CD4-positive, alpha-beta memory T cell (primary cell): ENCODE results near the gene TOR1B. TPM values are rescaled to one million over a fixed set of nuclear protein-coding genes. Genes with fewer than 3 reads are reported as not detected.

ENCODE experiments used
- CTCF ChIA-PET: fragments of 350-600 bp; sonication (Branson Sonifier 250); formaldehyde crosslinking; loops from one replicate; lab custom pipeline; 2021; ENCODE audit warnings: inconsistent platforms; ENCODE audit not compliant: partially characterized antibody; lab: Charles Lee
- POLR2A ChIA-PET: fragments of 350-600 bp; sonication (Branson Sonifier 250); formaldehyde crosslinking; loops from one replicate; lab custom pipeline; 2021; ENCODE audit not compliant: partially characterized antibody; lab: Charles Lee
- DNase-seq, 5 donors: peaks; one replicate each; pipeline versions ENCODE4 v3.0.0 to v3.0.0-alpha.2; 2020 to 2022; ENCODE audit warnings: mixed read lengths in 1 of 5
- H3K27ac ChIP-seq: one replicate; pipeline ENCODE4 v1.7.0; 2013; ENCODE audit warnings: low read depth, low read length
- H3K27me3 ChIP-seq: 2 replicates; pipeline ENCODE4 v1.7.0; 2013; ENCODE audit warnings: mild to moderate bottlenecking, low read length, moderate library complexity; ENCODE audit not compliant: insufficient read depth
- H3K36me3 ChIP-seq: 2 replicates; pipeline ENCODE4 v1.7.0; 2013; ENCODE audit warnings: mild to moderate bottlenecking, low read length, moderate library complexity; ENCODE audit not compliant: insufficient read depth
- H3K4me1 ChIP-seq: 2 replicates; pipeline ENCODE4 v1.7.0; 2013; ENCODE audit warnings: mild to moderate bottlenecking, low read length, moderate library complexity; ENCODE audit not compliant: insufficient read depth
- H3K4me3 ChIP-seq, 2 donors: one replicate each; pipeline ENCODE4 v1.7.0; 2013; ENCODE audit warnings: low read length in 2 of 2, mild to moderate bottlenecking in 1 of 2
- H3K9me3 ChIP-seq, 2 donors: one replicate each; pipeline ENCODE4 v1.7.0; 2013; ENCODE audit warnings: low read length in 2 of 2, control low read depth in 1 of 2; ENCODE audit not compliant: control insufficient read depth in 1 of 2
- H3K27ac Mint-ChIP-seq, 7 donors: one replicate each; pipeline ENCODE4 v1.8.0; 2020 to 2021; ENCODE audit warnings: mixed read lengths in 7 of 7, mild to moderate bottlenecking in 6 of 7, inconsistent platforms in 3 of 7, moderate library complexity in 3 of 7
- H3K27me3 Mint-ChIP-seq, 2 donors: one replicate each; pipeline ENCODE4 v1.8.0; 2020 to 2021; ENCODE audit warnings: mixed read lengths in 2 of 2
- H3K36me3 Mint-ChIP-seq, 2 donors: one replicate each; pipeline ENCODE4 v1.8.0; 2020 to 2021; ENCODE audit warnings: mixed read lengths in 2 of 2, inconsistent platforms in 1 of 2, mild to moderate bottlenecking in 1 of 2
- H3K4me1 Mint-ChIP-seq, 4 donors: one replicate each; pipeline ENCODE4 v1.8.0; 2020 to 2021; ENCODE audit warnings: mixed read lengths in 4 of 4, mild to moderate bottlenecking in 1 of 4
- H3K4me3 Mint-ChIP-seq, 8 donors: one replicate each; pipeline ENCODE4 v1.8.0; 2020 to 2021; ENCODE audit warnings: mixed read lengths in 8 of 8, mild to moderate bottlenecking in 7 of 8, moderate library complexity in 6 of 8, inconsistent platforms in 3 of 8
- H3K9me3 Mint-ChIP-seq, 8 donors: one replicate each; pipeline ENCODE4 v1.8.0; 2020 to 2021; ENCODE audit warnings: mixed read lengths in 8 of 8, mild to moderate bottlenecking in 5 of 8, inconsistent platforms in 3 of 8, moderate library complexity in 1 of 8
- intact Hi-C: fragments of 100-400 bp; cut with micrococcal nuclease; formaldehyde crosslinking; loops from one replicate; pipeline ENCODE4 v1.15.1; 2023
- polyA plus RNA-seq, 2 donors: library from polyadenylated mRNA; unstranded; fragments of 300-500 nt; fragmentation: Illumina TruSeq; gene quantifications; one replicate each; pipeline ENCODE4 v1.2.3, GENCODE V29; 2021
- total RNA-seq, 2 experiments: library from RNA; stranded (reverse); gene quantifications; one replicate each; pipeline ENCODE4 v1.2.3, GENCODE V29; 2021

TOR1B gene
- total and polyA plus RNA-seq, 4 experiments from 2014 or later: 17.5 to 33.0 (median 27.0) TPM

DNA sequence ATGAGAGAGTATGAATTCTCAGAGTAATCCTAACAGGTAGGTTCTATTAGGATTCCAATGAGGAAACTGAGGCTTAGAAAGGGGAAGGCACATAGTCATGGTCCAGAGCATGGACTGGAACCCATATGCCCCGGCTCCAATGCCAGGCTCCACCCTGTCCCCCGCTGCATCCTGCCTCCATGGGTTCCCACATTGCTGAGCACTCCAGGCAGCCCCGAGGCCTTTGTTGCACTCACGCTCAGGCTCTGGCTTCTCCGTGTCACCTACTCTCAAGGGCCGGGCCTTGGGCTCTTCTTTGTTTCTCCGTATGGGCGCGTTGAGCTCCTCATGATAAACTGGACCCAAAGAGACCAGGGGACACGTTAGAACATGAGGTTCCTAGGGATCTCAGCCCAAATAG, 26.0 kb downstream of the TOR1B start:
- intact Hi-C loops: no loop called here
- Mint-ChIP-seq H3K36me3 (peaks cover 27 to 63% of the 10 kb centered on the region in 2 donors), H3K27me3 (no peaks in the 10 kb centered on the region), H3K9me3 (no peaks in the 10 kb centered on the region), H3K4me3 (no peak overlapping the region), H3K4me1 (peaks cover 4 to 14% (median 10%) of the 10 kb centered on the region in 4 donors), H3K27ac (peak overlapping the region in 1 of 7 donors; percentile 71)
- H3K27me3 ChIP-seq: no peaks in the 10 kb centered on the region
- no peaks in the 10 kb centered on the region for H3K9me3 ChIP-seq
- H3K4me3 ChIP-seq: no peak overlapping the region
- CTCF ChIA-PET: interaction anchor here (1.5 kb wide), 1 partner anchor 217 kb away, joined by 3 read pairs; no protein-coding TSS in a partner anchor
- no peak for DNase-seq
- H3K36me3 ChIP-seq: peaks cover 59% of the 10 kb centered on the region
- POLR2A ChIA-PET: interaction anchor here (1.7 to 10.4 kb wide), 2 partner anchors 40 to 60 kb away, joined by 4 to 221 read pairs; no protein-coding TSS in a partner anchor
- no peak overlapping the region for H3K27ac ChIP-seq
- peaks cover 11% of the 10 kb centered on the region for H3K4me1 ChIP-seq

GRCh38 chr9:129832982-129833381, 30.0 kb downstream of the TOR1B start:
- DNase-seq: no peak
- Histone ChIP-seq H3K4me3 (no peak overlapping the region), H3K27ac (peak overlapping the region; percentile 92), H3K4me1 (peaks cover 37% of the 10 kb centered on the region), H3K9me3 (no peaks in the 10 kb centered on the region), H3K27me3 (no peaks in the 10 kb centered on the region), H3K36me3 (peaks cover 54% of the 10 kb centered on the region)
- H3K36me3 Mint-ChIP-seq: peaks cover 32 to 81% of the 10 kb centered on the region in 2 donors
- H3K27ac Mint-ChIP-seq: peak overlapping the region in 6 of 7 donors; percentile 53 to 99 (median 74)
- intact Hi-C loops: no loop called here
- H3K27me3 Mint-ChIP-seq: no peaks in the 10 kb centered on the region
- peak overlapping the region in 5 of 8 donors; percentile 79 to 99 (median 98) for H3K4me3 Mint-ChIP-seq
- H3K4me1 Mint-ChIP-seq: peaks cover 26 to 46% (median 38%) of the 10 kb centered on the region in 4 donors
- H3K9me3 Mint-ChIP-seq: no peaks in the 10 kb centered on the region
- POLR2A ChIA-PET: interaction anchor here (0.7 to 10.4 kb wide), 6 partner anchors 9 to 208 kb away, joined by 3 to 221 read pairs (median 23); partner anchors contain the start of gene TOR1A
- CTCF ChIA-PET: no interaction called here

- Histone ChIP-seq H3K9me3 (no peaks in the 10 kb centered on the region), H3K27me3 (no peaks in the 10 kb centered on the region), H3K4me1 (peaks cover 53% of the 10 kb centered on the region), H3K36me3 (peaks cover 40% of the 10 kb centered on the region), H3K4me3 (peak overlapping the region; percentile 50 to 76), H3K27ac (peak overlapping the region; percentile 92)
- peak; percentile 49 to 77 (median 62) for DNase-seq
- intact Hi-C loops: loop anchor here (1.0 to 5.0 kb wide), 6 partner anchors 10 to 218 kb away; partner anchors contain the start of genes GPR107, TOR1A and TOR1B
- Mint-ChIP-seq H3K27me3 (no peaks in the 10 kb centered on the region), H3K27ac (peak overlapping the region; percentile 97 to 99 (median 99)), H3K9me3 (no peaks in the 10 kb centered on the region), H3K4me1 (peaks cover 37 to 62% (median 51%) of the 10 kb centered on the region in 4 donors), H3K36me3 (peaks cover 22 to 69% of the 10 kb centered on the region in 2 donors), H3K4me3 (peak overlapping the region; percentile 96 to 99 (median 98))
- ChIA-PET POLR2A (interaction anchor here (0.7 to 10.4 kb wide), 20 partner anchors 10 to 294 kb away, joined by 3 to 221 read pairs (median 6); partner anchors contain the start of genes FNBP1, TOR1A and TOR1B), CTCF (interaction anchor here (0.9 to 6.2 kb wide), 4 partner anchors 26 to 219 kb away, joined by 3 to 41 read pairs (median 5); no protein-coding TSS in a partner anchor)
Measured at GRCh38 chr9:129834489-129835127, 31.6 kb downstream of the TOR1B start.

- peaks cover 33% of the 10 kb centered on the region for H3K36me3 ChIP-seq
- peaks cover 41 to 69% (median 56%) of the 10 kb centered on the region in 4 donors for H3K4me1 Mint-ChIP-seq
- H3K27ac Mint-ChIP-seq: peak within 1 kb of the TSS; percentile 97 to 99 (median 99)
- no peaks in the 10 kb centered on the region for H3K27me3 ChIP-seq
- peak within 1 kb of the TSS; percentile 96 to 99 (median 98) for H3K4me3 Mint-ChIP-seq
- no peaks in the 10 kb centered on the region for H3K9me3 ChIP-seq
- H3K36me3 Mint-ChIP-seq: peaks cover 18 to 63% of the 10 kb centered on the region in 2 donors
- peaks cover 60% of the 10 kb centered on the region for H3K4me1 ChIP-seq
- H3K4me3 ChIP-seq: peak within 1 kb of the TSS; percentile 76 to 98
- DNase-seq: peak; percentile 95 to 98 (median 98)
- H3K9me3 Mint-ChIP-seq: no peaks in the 10 kb centered on the region
- H3K27ac ChIP-seq: peak within 1 kb of the TSS; percentile 92
- ChIA-PET CTCF (interaction anchor here (0.9 to 6.2 kb wide), 5 partner anchors 33 to 264 kb away, joined by 3 to 41 read pairs (median 3); no protein-coding TSS in a partner anchor), POLR2A (interaction anchor here (0.7 to 10.4 kb wide), 25 partner anchors 9 to 293 kb away, joined by 3 to 221 read pairs (median 5); partner anchors contain the start of genes FNBP1, TOR1A and TOR1B)
- no peaks in the 10 kb centered on the region for H3K27me3 Mint-ChIP-seq
- intact Hi-C loops: loop anchor here (1.0 to 5.0 kb wide), 6 partner anchors 11 to 218 kb away; partner anchors contain the start of genes GPR107, TOR1A and TOR1B
Measured at GRCh38 chr9:129835128-129835859, 32.3 kb downstream of the TOR1B start, which contains the start of the genes C9orf78 and USP20. Gene C9orf78 (minus strand): TSS chr9:129835275. CDS start chr9:129835221, 54 bp downstream. Gene USP20 (plus strand): TSS chr9:129835458. CDS start chr9:129852556, 17,098 bp downstream.

GRCh38 chr9:129835860-129836223, 32.9 kb downstream of the TOR1B start:
- ChIA-PET CTCF (interaction anchor here (0.9 to 6.2 kb wide), 3 partner anchors 32 to 263 kb away, joined by 3 to 41 read pairs (median 3); no protein-coding TSS in a partner anchor), POLR2A (interaction anchor here (1.0 to 10.4 kb wide), 13 partner anchors 9 to 204 kb away, joined by 3 to 221 read pairs (median 7); partner anchors contain the start of gene TOR1A)
- Histone ChIP-seq H3K27ac (peak overlapping the region; percentile 92), H3K9me3 (no peaks in the 10 kb centered on the region), H3K36me3 (peaks cover 28% of the 10 kb centered on the region), H3K27me3 (no peaks in the 10 kb centered on the region), H3K4me1 (peaks cover 64% of the 10 kb centered on the region), H3K4me3 (peak overlapping the region; percentile 76 to 98)
- H3K27ac Mint-ChIP-seq: peak overlapping the region; percentile 95 to 98 (median 97)
- peak in 1 of 5 donors; percentile 12 for DNase-seq
- no peaks in the 10 kb centered on the region for H3K9me3 Mint-ChIP-seq
- peaks cover 16 to 62% of the 10 kb centered on the region in 2 donors for H3K36me3 Mint-ChIP-seq
- H3K4me3 Mint-ChIP-seq: peak overlapping the region; percentile 94 to 98 (median 98)
- intact Hi-C loops: loop anchor here (1.0 to 5.0 kb wide), 6 partner anchors 12 to 217 kb away; partner anchors contain the start of genes GPR107, TOR1A and TOR1B
- peaks cover 44 to 73% (median 59%) of the 10 kb centered on the region in 4 donors for H3K4me1 Mint-ChIP-seq
- no peaks in the 10 kb centered on the region for H3K27me3 Mint-ChIP-seq

GRCh38 chr9:129836311-129837007, 33.5 kb downstream of the TOR1B start:
- intact Hi-C loops: loop anchor here (5.0 kb wide), 1 partner anchor 126 kb away; no protein-coding TSS in a partner anchor
- H3K36me3 ChIP-seq: peaks cover 24% of the 10 kb centered on the region
- ChIA-PET CTCF (interaction anchor here (0.9 to 6.2 kb wide), 5 partner anchors 29 to 406 kb away, joined by 3 to 41 read pairs (median 3); no protein-coding TSS in a partner anchor), POLR2A (interaction anchor here (1.0 to 10.4 kb wide), 13 partner anchors 9 to 203 kb away, joined by 3 to 221 read pairs (median 5); partner anchors contain the start of gene TOR1A)
- H3K4me1 ChIP-seq: peaks cover 70% of the 10 kb centered on the region
- H3K27ac ChIP-seq: peak overlapping the region; percentile 92
- no peaks in the 10 kb centered on the region for H3K27me3 ChIP-seq
- Mint-ChIP-seq H3K4me3 (peak overlapping the region; percentile 94 to 98 (median 98)), H3K27ac (peak overlapping the region; percentile 95 to 98 (median 97)), H3K36me3 (peaks cover 17 to 61% of the 10 kb centered on the region in 2 donors), H3K27me3 (no peaks in the 10 kb centered on the region), H3K9me3 (no peaks in the 10 kb centered on the region), H3K4me1 (peaks cover 49 to 79% (median 65%) of the 10 kb centered on the region in 4 donors)
- no peaks in the 10 kb centered on the region for H3K9me3 ChIP-seq
- DNase-seq: peak; percentile 19 to 78 (median 26)
- H3K4me3 ChIP-seq: peak overlapping the region; percentile 76 to 98
